NCI-H1048 (cell line): Measurements from ENCODE around the gene LARP7.
"Not testable (repeated sequence)": the region's sequence is repeated elsewhere in the genome, so short reads cannot be mapped to it uniquely, and the experiment has no call there.

Source experiments
- DNase-seq: peaks from one replicate; lab custom pipeline; 2025; lab: John Stamatoyannopoulos, UW

LARP7 gene

DNA sequence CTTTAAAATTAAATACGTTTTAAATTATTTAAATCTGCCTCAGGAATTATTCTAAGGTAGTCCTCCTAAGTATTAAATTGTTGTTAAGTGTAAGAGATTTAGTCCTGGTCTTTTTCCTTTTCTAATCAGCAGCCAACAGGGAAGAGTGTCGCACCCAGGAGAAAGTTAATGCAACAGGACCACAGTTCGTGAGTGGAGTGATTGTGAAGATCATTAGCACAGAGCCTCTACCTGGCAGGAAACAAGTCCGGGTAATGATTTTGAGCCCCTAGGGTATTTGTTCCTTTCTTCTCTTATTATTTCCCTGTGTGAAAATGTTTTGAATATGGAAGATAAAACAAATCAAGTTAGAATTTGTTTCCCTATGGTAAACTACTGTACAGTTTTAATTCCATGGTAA lies 13.4 kb downstream of the LARP7 start:
- no peak for DNase-seq

DNA sequence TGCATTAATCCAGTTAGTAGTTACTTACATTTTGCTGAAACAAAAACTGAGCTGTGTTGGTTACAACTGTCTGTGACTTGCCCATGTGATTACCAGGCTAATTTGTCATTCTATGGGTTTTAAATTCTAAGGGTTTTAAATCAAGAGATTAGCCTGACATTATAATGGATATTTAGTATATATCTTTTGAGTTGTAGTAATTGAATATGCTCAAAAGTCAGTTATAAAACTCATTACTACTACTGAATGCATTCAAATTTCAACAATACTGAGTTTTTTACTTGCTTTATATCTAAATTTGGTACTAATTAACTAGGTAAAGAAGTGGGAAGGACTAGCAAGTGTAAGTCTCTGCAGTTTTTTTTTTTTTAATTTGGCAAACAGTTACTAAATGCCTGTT lies 14.7 kb downstream of the LARP7 start:
- no peak for DNase-seq

DNA sequence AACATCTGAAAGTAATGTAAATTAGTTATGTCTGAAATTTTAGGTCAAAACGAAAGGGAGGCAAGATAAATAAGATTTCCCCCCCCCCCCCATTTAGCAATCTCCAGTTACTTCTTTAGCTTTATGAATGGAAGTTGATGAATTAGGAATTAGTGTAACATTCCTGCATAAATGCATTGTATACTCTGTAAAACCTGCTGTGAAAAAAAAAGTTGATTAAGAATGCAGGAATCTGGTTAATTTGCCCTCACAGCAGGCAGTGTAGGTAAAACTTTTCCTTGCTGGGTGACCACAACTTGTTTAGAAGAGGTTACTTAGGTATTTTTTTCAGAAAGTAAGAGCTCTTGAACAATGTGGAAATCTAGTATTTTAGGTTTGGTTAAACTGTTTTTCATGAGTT lies 15.3 kb downstream of the LARP7 start:
- no peak for DNase-seq

DNA sequence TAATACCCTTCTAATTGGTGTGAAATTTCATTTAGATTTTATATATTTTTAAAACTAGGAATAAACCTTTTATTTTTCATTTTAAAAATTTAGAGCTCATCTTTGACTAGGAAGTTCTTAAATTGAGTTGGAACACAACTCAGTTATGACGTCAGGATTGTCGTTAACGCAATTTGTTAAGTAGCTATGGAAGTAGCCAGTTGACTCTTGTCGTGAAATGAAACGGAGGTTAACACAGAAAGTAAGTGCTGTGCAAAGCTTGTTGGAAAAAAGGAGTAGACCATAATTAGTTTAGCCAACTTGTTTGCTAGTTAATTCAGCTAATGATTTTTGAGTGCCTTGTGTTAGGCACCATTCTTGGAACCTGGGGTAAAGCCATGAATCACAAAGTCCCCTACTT lies 18.3 kb downstream of the LARP7 start:
- no peak for DNase-seq

DNA sequence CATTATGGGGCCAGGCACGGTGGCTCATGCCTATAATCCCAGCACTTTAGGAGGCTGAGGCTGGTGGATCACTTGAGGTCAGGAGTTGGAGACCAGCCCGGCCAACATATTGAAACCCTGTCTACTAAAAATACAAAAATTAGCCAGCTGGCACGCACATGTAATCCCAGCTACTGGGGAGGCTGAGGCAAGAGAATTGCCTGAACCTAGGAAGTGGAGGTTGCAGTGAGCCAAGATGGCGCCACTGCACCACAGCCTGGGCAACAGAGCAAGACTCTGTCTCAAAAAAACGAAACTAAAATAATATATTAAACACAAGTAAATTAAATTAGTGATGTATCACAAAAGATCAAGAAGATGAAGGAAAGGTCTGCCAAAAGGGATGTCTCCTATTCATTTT lies 19.2 kb downstream of the LARP7 start:
- DNase-seq: not testable (repeated sequence)

DNA sequence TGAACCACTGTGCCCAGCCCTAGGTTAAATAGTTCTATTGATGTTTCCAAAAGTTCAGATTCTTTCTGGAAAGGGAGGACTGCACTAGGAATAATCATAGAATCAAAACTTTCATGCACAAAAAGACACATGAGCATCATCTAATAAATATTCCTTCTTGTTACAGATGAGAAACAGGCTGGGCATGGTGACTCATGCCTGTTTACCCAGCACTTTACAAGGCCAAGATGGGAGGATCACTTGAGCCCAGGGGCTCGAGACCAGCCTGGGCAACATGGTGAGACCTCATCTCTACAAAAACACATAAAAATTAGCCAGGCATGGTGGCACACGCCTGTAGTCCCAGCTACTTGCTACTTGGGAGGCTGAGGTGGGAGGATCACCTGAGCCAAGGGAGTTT lies 27.7 kb downstream of the LARP7 start:
- no peak for DNase-seq

DNA sequence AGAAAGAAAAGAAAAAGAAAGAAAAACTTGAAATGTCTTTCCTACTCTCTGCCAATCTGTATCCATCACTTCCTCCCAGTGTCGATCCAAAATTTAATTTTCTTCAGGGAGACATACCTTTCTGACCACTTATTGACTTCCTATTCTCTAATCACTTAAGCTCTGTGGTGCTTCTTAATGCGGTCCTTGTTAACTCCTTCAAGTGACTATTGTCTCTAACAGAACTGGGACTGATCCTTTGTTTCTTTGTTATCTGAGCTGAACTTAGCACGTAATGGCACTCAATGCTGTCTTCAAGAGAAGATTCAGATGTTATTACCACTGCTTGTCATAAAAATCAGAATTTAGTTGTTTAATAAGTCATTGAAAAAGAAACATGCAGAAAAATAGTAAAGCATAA lies 31.2 kb downstream of the LARP7 start:
- no peak for DNase-seq

DNA sequence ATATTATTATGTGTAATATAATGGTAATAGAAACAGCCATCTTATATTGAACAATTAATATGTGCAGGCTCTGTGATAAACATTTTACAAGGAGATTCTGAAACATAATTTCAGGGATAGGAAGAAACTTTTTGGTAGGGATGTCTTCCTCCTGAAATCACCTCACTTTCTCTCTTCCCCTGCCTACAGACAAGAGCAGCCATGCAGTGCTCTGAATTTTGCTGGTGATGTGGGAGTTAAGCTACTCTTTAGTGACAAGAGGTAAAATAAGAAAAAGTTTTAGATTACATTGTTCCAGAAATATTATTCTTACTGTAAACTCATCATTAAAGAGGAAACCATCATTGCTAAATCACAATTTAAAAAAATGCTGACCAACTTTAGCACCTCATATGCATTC lies 36.1 kb downstream of the LARP7 start:
- DNase-seq: no peak

DNA sequence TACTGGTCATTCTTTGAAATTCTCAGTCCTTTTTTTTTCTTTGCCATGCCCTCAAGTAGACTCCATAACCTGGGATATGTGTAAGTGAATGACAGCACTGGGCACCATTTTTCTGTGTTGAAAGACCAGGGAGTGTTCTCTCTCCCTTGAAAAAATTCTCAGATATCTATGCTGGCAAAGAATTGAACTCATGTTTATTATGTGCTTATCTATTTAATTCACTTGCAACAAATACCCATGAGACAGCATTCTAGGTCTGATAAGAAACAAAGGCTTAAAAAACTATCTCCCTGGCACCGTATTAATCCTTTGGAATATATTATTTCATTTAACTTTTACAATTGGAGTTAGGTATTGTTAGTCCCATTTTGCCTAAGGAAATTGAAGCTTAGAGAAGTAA lies 36.7 kb downstream of the LARP7 start:
- DNase-seq: no peak

DNA sequence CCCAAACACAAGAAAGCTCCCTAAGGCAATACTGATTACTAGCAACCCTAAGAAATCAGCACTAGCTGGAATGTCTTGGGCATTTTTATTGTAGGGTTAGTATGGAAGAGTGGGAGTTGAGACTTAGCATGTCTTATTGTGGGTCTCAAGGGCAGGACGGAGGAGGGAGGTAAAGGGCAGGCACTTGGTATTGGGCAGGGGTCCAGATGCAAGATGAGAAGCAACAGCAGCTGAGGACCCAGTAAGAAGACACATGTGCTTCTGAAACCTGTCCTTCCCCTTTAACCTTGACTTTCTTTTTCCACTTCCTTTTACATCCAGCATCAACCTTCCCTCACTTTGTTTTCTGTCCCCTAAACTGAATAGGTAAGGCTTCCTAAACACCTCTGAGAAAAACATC lies 37.4 kb downstream of the LARP7 start:
- no peak for DNase-seq

DNA sequence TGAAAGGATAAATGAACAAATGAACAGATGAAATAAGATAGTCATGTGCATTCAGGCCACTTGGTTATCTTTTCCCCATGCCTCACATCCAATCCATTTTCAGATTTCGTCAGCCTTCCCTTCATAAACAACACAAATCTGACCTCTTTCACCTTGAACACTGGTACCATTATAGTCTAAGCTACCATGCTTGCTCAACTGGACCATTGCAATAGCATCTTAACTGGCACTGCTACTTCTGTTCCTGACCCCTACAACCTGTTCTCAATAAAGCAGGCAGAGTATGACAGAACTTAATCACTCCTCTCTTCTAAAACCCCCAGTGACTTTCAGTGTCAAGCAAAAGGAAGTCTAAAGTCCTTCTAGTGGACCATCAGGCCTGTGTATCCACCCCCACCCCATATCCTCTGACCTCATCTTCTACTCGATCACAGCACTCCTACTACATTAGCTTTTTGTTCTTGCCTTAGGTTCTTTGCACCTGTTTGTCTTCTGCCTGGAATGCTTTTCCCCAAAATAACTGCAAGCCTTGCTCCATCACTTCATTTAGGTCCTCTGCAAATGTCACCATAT lies 40.7 kb downstream of the LARP7 start:
- no peak for DNase-seq

DNA sequence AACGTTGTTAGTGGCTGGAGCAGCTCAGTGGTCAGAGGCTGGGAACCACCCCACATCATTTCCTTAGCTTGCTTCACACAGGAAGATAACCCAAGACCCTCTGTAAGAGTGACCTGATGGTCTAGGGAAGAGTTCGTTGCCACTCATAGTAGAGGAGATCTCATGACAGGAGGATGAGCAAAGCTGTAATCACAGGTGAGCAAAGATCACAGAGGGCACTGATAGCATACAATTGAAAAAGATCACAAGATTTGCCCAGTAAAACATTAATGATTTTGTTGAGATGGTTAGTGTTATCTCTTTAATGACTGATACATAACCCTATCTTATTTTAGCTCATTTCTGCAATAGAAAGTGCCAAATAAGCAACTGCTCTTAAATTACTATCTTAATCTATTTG lies 44.1 kb downstream of the LARP7 start:
- DNase-seq: no peak

DNA sequence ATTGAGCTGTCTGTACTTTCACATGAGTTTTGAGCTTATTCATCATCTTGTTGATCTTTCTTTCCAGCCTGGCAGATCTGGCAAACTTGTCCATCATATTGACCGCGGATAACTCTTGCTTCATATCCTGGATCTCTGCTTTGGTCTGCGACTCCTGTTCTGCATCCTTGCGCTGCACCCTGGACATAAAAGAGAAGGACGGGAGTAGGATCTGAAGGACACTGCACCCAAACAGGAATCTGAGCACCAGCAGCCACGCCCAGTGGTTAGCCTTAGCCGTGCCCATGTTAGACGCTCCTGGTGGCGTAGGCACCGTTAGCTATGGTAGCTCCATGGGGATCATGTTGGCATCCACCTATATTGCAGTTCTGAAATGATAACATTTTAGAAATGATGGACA lies 56.6 kb downstream of the LARP7 start:
- no peak for DNase-seq

DNA sequence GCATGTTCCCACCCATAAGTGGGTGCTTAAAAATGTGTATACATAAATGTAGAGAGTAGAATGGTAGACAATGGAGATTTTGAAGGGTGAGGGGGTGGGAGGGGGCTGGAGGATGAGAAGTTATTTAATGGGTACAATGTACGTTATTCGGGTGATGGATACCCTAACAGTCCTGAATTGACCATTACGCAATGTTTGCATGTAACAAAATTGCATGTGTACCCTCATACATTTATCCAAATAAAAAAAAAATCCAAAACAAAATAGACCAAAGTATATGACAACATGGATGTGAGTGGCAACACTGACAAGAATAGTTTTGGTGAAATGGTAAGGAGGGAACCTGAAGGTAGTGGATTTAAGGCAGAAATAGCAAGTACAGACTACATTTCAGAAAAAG lies 63.7 kb downstream of the LARP7 start:
- no peak for DNase-seq

DNA sequence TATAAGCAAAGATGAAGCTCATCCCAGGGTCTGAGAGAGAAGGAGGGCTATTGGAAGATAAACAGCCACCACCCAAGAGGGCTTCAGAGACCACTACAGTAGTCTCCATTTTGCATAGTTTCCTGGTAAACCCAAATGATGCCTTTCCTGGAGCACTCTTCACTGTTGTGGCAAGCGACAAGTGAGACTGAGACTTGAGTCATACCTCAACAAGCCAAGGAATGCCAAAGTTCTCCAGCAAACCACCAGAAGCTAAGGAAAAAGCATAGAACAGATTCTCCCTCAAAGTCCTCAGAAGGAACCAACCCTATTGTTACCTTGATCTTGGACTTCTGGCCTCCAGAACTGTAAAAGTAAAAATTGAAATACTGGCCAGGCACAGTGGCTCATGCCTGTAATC lies 65.9 kb downstream of the LARP7 start:
- DNase-seq: no peak

DNA sequence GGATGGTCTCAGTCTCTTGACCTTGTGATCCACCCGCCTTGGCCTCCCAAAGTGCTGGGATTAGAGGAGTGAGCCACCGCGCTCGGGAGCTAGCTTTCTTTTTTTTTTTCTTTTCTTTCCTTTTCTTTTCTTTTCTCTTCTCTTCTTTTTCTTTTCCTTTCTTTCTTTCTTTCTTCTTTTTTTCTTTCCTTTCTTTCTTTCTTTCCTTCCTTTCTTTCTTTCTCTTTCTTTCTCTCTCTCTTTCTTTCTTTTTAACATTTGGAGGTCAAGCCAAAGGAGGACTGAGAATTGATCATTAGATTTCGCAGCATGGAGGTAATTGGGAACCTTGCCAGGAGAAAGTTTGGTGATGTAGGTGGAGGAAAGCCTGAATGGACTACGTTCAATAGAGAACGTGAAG lies 67.4 kb downstream of the LARP7 start:
- DNase-seq: no peak

DNA sequence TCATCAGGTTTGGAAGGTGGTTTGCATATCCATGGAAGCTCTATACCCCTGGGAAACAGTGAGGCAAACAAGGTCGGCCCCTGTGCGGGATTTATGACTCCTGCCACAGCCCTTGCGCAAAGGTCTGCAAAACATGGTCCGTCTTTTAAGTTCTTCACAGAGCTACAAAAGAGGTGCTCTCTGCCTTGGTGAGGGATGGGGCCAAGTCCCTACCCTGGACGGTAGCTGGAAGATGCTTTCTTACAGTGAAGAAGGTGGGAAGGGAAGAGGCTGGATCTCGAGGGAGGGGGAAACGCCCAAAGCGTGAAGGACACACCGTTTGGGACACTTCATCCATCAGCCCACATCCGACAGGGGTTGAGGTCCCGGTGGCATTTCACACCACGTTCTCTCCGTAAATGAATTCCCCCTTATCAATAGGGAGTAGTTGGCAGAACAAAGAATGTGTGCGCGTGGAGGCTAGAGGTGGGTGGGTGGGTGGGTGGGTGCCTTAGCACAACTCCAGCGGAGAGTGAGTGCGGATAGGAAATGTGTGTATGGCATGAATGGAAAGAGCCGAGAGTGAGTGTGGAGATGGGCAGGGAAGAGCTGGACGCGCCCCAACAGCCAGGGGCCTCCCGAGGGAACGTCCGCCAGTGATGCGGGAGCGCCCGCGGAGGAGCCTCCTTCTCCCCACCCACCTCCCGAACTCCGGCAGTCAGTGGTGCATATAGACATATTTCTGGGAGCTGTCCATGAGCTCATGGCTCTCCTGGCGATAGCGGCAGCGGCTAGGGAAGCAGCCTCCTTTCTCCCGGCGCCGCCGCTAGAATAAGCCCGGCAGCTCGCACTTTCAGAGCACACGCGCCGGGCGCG lies 68.3 kb downstream of the LARP7 start:
- no peak for DNase-seq

DNA sequence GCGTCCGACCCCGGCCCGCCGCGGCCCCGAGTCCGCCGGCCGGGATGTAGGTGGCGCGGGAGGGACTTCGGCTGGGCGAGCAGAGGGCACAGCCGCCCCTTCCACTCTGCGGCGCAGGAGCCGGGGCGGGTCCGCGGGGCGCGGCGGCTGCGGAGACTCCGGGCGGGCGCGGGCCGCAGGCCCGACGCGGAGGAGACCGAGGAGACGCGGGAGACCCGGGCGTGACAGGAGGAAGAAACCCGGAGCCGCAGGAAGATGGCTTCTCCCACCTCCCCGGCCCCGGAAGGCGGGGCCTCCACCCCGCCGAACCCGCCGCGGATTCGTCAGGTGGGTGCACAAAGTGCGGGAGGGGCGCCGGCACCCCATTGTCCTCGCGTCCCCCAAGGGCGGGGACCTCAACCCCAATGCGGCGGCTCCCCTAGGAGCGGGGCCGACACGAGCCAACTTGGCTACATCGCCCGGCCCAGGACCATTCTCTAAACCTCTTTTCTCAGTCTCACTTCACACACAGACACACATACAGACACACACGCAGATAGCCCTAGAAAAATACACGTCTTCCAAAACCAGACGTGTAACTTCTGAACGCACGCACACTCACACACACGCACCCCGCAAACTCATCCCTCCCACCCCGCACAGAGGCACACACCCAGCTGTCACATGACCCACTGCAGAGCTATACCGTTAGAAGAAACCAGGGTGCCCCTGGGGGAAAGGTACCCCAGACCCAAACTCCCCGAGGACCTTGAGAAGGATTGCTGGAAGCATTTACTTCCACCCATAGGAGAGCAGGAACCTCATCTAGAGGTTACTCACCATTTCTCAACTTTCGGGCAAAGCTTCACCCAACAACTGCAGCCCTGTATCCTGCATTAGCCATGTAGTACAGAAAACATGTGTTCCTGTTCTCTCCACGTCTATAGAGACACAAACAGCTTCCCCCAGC lies 69.2 kb downstream of the LARP7 start:
- not testable (repeated sequence) for DNase-seq

DNA sequence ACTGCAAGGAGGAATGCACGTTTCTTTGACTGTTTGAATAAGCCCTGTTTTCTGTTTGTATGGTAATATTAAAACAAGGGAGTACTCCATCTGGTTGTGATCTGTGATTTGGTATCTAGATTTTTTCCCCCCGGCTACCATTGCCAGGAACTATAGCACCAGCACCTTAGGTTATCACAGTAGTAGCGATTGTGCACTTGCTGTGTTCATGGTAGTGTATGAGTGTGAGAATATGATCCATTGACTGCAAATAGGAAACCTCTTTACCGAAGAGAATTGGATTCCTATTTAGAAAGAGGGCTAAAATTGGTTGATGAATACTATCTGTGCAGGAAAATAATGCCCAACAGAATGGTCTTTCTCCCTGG lies 69.9 kb downstream of the LARP7 start:
- no peak for DNase-seq
